Tibial nerve (tissue), 4 donors: ENCODE results near the gene NOM1. TPM values are rescaled to one million over a fixed set of nuclear protein-coding genes. Genes with fewer than 3 reads are reported as not detected.

Experiments
- DNase-seq, 2 donors: peaks; one replicate each; pipeline ENCODE4 v3.0.0-alpha.2; 2019; ENCODE audit warnings: low spot score in 2 of 2
- H3K27ac ChIP-seq, 4 donors: fragments of 200-600 bp; sonication (generic) in 3 of 4; one replicate each; pipeline ENCODE4 v1.5.1; 2017 to 2019; ENCODE audit warnings: mild to moderate bottlenecking in 1 of 4
- H3K27me3 ChIP-seq, 2 donors: fragments of 200-600 bp; sonication (generic) in 1 of 2; one replicate each; pipeline versions ENCODE4 v1.5.1 to v1.6.0; 2017 to 2019
- H3K36me3 ChIP-seq, 3 donors: fragments of 200-600 bp; sonication (generic); one replicate each; pipeline ENCODE4 v1.5.1; 2018 to 2019
- H3K4me1 ChIP-seq, 4 donors: fragments of 200-600 bp; sonication (generic) in 3 of 4; one replicate each; pipeline ENCODE4 v1.5.1; 2017 to 2019
- H3K4me3 ChIP-seq, 4 donors: fragments of 200-600 bp; sonication (generic) in 3 of 4; one replicate each; pipeline ENCODE4 v1.5.1; 2017 to 2019; ENCODE audit warnings: mild to moderate bottlenecking in 1 of 4, moderate library complexity in 1 of 4
- H3K9me3 ChIP-seq, 4 donors: fragments of 200-600 bp; sonication (generic) in 3 of 4; one replicate each; pipeline ENCODE4 v1.5.1; 2017 to 2019
- EP300 ChIP-seq, 2 donors: sonication (generic); formaldehyde crosslinking; IDR thresholded peaks; one replicate each; pipeline ENCODE4 v1.6.1; 2017; ENCODE audit warnings: antibody characterized with exemption in 2 of 2, mild to moderate bottlenecking in 1 of 2
- POLR2A ChIP-seq, 2 donors: fragments of 450-650 bp; IDR thresholded peaks; one replicate each; pipeline ENCODE4 v1.6.1; 2017; ENCODE audit warnings: antibody characterized with exemption in 2 of 2, mild to moderate bottlenecking in 2 of 2, moderate library complexity in 2 of 2
- WGBS, 2 donors: methylation state at CpG; one replicate each; pipeline ENCODE4 v1.1.5; 2018; 5-methylcytosine and 5-hydroxymethylcytosine counted together
- total RNA-seq, 4 donors: library from RNA; depleted of rRNA; stranded (reverse); fragments of >200 nt; gene quantifications; one replicate each; pipeline ENCODE4 v1.1.0, GENCODE V29; 2016
- TF ChIP-seq, protein P1 (sequence below), 5 experiments: fragments of 200-600 bp in 3 of 5; fragments of 450-650 bp in 2 of 5; sonication (generic) in 3 of 5; IDR thresholded peaks; one replicate each; pipeline ENCODE4 v1.5.1; 2016 to 2019; ENCODE audit warnings: antibody characterized with exemption in 5 of 5, mild to moderate bottlenecking in 3 of 5, moderate library complexity in 2 of 5

NOM1 gene
- total RNA-seq, 4 donors from 2014 or later: 23.3 to 41.5 (median 25.3) TPM

DNA sequence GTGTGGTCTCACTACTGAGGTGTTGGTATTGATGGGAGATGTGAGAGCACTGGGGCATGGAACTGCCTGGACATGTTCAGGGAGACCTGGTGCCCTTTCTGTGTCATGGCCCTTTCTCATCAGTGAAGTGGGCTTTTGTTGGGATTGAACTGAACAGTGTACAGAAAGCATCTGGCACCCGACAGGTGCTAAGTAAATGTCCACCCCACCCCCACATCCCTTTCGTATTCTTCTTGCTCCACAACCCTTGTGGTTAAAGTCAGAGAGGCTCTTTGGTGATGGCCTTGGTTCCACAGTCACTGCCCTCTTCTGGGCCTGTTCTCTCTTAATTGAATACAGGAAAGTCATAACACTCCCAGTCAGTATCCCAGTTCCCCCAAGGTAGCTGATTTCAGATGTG, 5.4 kb downstream of the NOM1 start:
- Histone ChIP-seq H3K36me3 (peaks cover 0 to 76% (median 16%) of the 10 kb centered on the region in 3 donors), H3K4me3 (no peak overlapping the region)

DNA sequence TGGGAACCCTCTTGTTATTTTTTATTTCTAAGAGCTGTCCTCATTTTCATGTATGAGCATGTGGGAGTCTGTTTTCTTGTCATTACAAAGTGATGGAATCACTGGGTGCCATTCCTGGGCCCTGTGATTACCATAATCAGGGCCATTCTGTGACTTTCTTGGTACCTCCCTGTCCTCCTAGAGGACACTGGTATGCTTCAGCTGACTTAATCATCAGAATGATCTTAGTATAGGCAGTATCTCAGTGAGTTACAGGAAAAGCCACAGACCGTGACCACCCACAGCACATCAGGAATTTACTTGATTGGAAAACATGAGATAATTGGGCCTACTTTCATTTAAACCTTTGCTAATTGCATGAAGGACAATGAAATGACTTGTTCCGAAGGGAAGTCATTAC, 7.2 kb downstream of the NOM1 start:
- peaks cover 0 to 94% (median 22%) of the 10 kb centered on the region in 3 donors for H3K36me3 ChIP-seq
- DNase-seq: no peak
- no peak overlapping the region for H3K27ac ChIP-seq
- TF ChIP-seq EP300 (IDR thresholded peaks at IDR 0.05) (no peak), POLR2A (IDR thresholded peaks at IDR 0.05) (no peak)
- TF ChIP-seq, protein P1, sequence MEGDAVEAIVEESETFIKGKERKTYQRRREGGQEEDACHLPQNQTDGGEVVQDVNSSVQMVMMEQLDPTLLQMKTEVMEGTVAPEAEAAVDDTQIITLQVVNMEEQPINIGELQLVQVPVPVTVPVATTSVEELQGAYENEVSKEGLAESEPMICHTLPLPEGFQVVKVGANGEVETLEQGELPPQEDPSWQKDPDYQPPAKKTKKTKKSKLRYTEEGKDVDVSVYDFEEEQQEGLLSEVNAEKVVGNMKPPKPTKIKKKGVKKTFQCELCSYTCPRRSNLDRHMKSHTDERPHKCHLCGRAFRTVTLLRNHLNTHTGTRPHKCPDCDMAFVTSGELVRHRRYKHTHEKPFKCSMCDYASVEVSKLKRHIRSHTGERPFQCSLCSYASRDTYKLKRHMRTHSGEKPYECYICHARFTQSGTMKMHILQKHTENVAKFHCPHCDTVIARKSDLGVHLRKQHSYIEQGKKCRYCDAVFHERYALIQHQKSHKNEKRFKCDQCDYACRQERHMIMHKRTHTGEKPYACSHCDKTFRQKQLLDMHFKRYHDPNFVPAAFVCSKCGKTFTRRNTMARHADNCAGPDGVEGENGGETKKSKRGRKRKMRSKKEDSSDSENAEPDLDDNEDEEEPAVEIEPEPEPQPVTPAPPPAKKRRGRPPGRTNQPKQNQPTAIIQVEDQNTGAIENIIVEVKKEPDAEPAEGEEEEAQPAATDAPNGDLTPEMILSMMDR (IDR thresholded peaks at IDR 0.05): no peak
- 83 to 84% methylated on average over 2 of the region's 2 CpGs for WGBS, 2 donors
- H3K4me3 ChIP-seq: no peak overlapping the region
- peaks cover 0 to 13% (median 1%) of the 10 kb centered on the region in 4 donors for H3K4me1 ChIP-seq
- H3K27me3 ChIP-seq: no peaks in the 10 kb centered on the region
- no peaks in the 10 kb centered on the region for H3K9me3 ChIP-seq

More for the DNA sequence above, 5.4 kb downstream of the NOM1 start:
- WGBS, 2 donors: 83 to 98% methylated on average over 2 of the region's 2 CpGs
- no peaks in the 10 kb centered on the region for H3K27me3 ChIP-seq
- DNase-seq: no peak
- no peak overlapping the region for H3K27ac ChIP-seq
- peaks cover 0 to 30% (median 16%) of the 10 kb centered on the region in 4 donors for H3K4me1 ChIP-seq
- TF ChIP-seq, protein P1 (IDR thresholded peaks at IDR 0.05): no peak
- TF ChIP-seq POLR2A (IDR thresholded peaks at IDR 0.05): no peak
- TF ChIP-seq EP300 (IDR thresholded peaks at IDR 0.05): no peak
- no peaks in the 10 kb centered on the region for H3K9me3 ChIP-seq

DNA sequence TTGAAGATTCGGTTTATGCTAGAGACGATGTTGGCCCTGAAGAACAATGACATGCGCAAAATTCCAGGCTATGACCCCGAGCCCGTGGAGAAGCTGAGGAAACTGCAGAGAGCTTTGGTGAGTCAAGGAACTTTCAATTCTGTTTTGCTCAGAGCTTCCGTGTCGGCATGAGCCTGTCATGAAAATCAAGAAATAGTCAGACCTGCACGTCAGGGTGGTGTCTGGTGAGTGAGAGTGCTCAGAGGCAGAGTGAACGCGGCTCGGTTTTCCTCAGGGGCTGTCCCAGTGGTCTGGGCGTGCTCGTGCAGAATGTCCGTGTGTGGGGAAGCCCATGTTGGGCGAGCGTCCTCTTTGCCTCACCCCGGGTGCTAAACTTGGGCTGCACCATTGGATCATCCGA, 12.6 kb downstream of the NOM1 start:
- peaks cover 6 to 100% (median 41%) of the 10 kb centered on the region in 3 donors for H3K36me3 ChIP-seq
- H3K27ac ChIP-seq: no peak overlapping the region
- 92 to 95% methylated on average over 18 of the region's 18 CpGs for WGBS, 2 donors

DNA sequence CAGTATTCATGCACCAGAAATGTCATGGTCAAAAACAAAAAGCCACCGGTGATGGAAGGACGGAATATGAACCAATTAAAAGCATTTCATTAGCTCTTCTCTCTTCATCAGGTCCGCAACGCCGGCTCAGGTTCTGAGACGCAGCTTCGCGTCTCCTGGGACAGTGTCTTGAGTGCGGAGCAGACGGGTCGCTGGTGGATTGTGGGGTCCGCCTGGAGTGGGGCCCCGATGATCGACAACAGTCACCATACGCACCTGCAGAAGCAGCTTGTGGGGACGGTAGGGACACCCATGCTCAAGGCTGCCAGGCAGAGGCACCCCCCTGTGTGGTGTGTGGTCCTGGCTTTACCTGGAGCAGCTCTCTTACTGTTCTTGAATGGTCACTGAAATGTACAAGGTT, 13.4 kb downstream of the NOM1 start:
- Histone ChIP-seq H3K4me3 (no peak overlapping the region), H3K27ac (no peak overlapping the region), H3K9me3 (no peaks in the 10 kb centered on the region), H3K36me3 (peaks cover 6 to 100% (median 41%) of the 10 kb centered on the region in 3 donors), H3K4me1 (no peaks in the 10 kb centered on the region), H3K27me3 (no peaks in the 10 kb centered on the region)
- TF ChIP-seq POLR2A (IDR thresholded peaks at IDR 0.05) (no peak), EP300 (IDR thresholded peaks at IDR 0.05) (no peak)
- TF ChIP-seq, protein P1 (IDR thresholded peaks at IDR 0.05): no peak
- no peak for DNase-seq
- 94 to 97% methylated on average over 16 of the region's 16 CpGs for WGBS, 2 donors

More for the DNA sequence above, 12.6 kb downstream of the NOM1 start:
- no peaks in the 10 kb centered on the region for H3K4me1 ChIP-seq
- no peak for DNase-seq
- no peaks in the 10 kb centered on the region for H3K9me3 ChIP-seq
- no peak for TF ChIP-seq EP300 (IDR thresholded peaks at IDR 0.05)
- TF ChIP-seq POLR2A (IDR thresholded peaks at IDR 0.05): no peak
- TF ChIP-seq, protein P1 (IDR thresholded peaks at IDR 0.05): no peak
- H3K4me3 ChIP-seq: no peak overlapping the region
- H3K27me3 ChIP-seq: no peaks in the 10 kb centered on the region

DNA sequence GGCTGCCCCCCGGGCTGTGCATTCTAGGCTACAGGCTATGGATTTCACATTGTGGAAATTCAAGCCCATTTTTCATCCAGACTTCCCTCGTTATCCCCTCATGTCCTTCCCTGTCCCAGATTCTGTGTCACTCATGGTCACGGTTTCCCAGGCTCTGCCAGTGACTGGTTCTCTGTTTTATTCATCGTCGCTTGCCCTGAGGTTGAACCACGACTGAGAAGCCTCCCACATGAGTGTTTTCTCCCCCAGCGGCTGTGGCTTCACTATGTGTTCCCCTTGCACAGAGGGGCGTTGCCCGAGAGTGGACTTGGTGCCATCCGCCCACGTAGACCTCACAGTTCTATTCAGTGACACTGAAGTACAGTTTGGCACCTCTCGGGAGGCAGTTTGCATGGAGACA, 14.0 kb downstream of the NOM1 start:
- H3K9me3 ChIP-seq: no peaks in the 10 kb centered on the region
- no peak for DNase-seq
- 79 to 82% methylated on average over 12 of the region's 12 CpGs for WGBS, 2 donors
- H3K27me3 ChIP-seq: no peaks in the 10 kb centered on the region
- TF ChIP-seq, protein P1 (IDR thresholded peaks at IDR 0.05): no peak
- no peak for TF ChIP-seq EP300 (IDR thresholded peaks at IDR 0.05)
- no peak for TF ChIP-seq POLR2A (IDR thresholded peaks at IDR 0.05)
- no peak overlapping the region for H3K27ac ChIP-seq
- no peak overlapping the region for H3K4me3 ChIP-seq
- no peaks in the 10 kb centered on the region for H3K4me1 ChIP-seq
- H3K36me3 ChIP-seq: peaks cover 6 to 100% (median 41%) of the 10 kb centered on the region in 3 donors
